HEK293T (cell line): Measurements from ENCODE around the gene SEMA7A.

Experiments used
- ARNT ChIP-seq: fragments of 450-650 bp; IDR thresholded peaks from 2 replicates; pipeline ENCODE4 v1.6.1; 2017; ENCODE audit warnings: mild to moderate bottlenecking
- CTBP1 ChIP-seq: fragments of 450-650 bp; IDR thresholded peaks from 2 replicates; pipeline ENCODE4 v1.6.1; 2016; ENCODE audit warnings: borderline replicate concordance
- ELF4 ChIP-seq: fragments of 450-650 bp; IDR thresholded peaks from 2 replicates; pipeline ENCODE4 v1.6.1; 2017; ENCODE audit warnings: antibody characterized with exemption
- FOXK2 ChIP-seq: fragments of 450-650 bp; IDR thresholded peaks from 2 replicates; pipeline ENCODE4 v1.6.1; 2016; ENCODE audit warnings: mild to moderate bottlenecking
- FOXM1 ChIP-seq: fragments of 450-650 bp; IDR thresholded peaks from 2 replicates; pipeline ENCODE4 v1.6.1; 2017; ENCODE audit warnings: mild to moderate bottlenecking, borderline replicate concordance
- PKNOX1 ChIP-seq: fragments of 450-650 bp; IDR thresholded peaks from 2 replicates; pipeline ENCODE4 v1.6.1; 2016
- TARDBP ChIP-seq: fragments of 450-650 bp; IDR thresholded peaks from 2 replicates; pipeline ENCODE4 v1.6.1; 2016

- TF ChIP-seq FOXM1 (0 out of 2 replicates have a peak, but pooled peaks have one; percentile 26), TARDBP (no peak), ELF4 (no peak), FOXK2 (no peak), CTBP1 (no peak), PKNOX1 (peak; percentile 80), ARNT (no peak)
These were observed 51.5 kb downstream of the SEMA7A start for GRCh38 chr15:74382004-74382816.
